ENCODE measurements around the gene EFCAB6.

EFCAB6 gene

GRCh38 chr22:43789452-43789851 is 22.7 kb downstream of the EFCAB6 start:
- H2AFZ ChIP-seq (ENCODE audit: low read length): no peak overlapping the region
- H3K4me1 ChIP-seq (ENCODE audit: control insufficient read depth in 2 of 2, insufficient read depth in 1 of 2, low read depth in 1 of 2, low read length in 2 of 2): no peaks in the 10 kb centered on the region
- no peak overlapping the region for H3K4ac ChIP-seq (ENCODE audit: low read length)
- H3K9ac ChIP-seq (ENCODE audit: low read depth, low read length, poor library complexity): no peak overlapping the region
- H3K79me1 ChIP-seq (ENCODE audit: low read depth, low read length): no peaks in the 10 kb centered on the region
- no peak overlapping the region for H3K23ac ChIP-seq (ENCODE audit: low read depth, low read length, poor library complexity)
- H3K4me3 ChIP-seq (ENCODE audit: low read length in 2 of 2): no peak overlapping the region
- no peak overlapping the region for H2BK120ac ChIP-seq (ENCODE audit: low read depth, low read length)
- no peak overlapping the region for H3K27ac ChIP-seq (replicated peaks; ENCODE audit: low read length)
- no peak overlapping the region for H3K14ac ChIP-seq (ENCODE audit: low read length)
- no peak overlapping the region for H2BK12ac ChIP-seq (ENCODE audit: low read length)
- H2AK5ac ChIP-seq (ENCODE audit: low read depth, low read length): no peak overlapping the region
- H2BK15ac ChIP-seq (ENCODE audit: low read length): no peak overlapping the region
- H3K9me3 ChIP-seq (replicated peaks in 1 of 2; ENCODE audit: control insufficient read depth in 2 of 2, insufficient read depth in 1 of 2, low read depth in 1 of 2, low read length in 2 of 2): no peaks in the 10 kb centered on the region
- H4K91ac ChIP-seq (ENCODE audit: low read depth, low read length, poor library complexity): no peak overlapping the region
- no peaks in the 10 kb centered on the region for H3K36me3 ChIP-seq (replicated peaks in 1 of 2; ENCODE audit: control insufficient read depth in 2 of 2, insufficient read depth in 2 of 2, low read length in 2 of 2)
- H2BK5ac ChIP-seq (ENCODE audit: low read length): no peak overlapping the region
- H4K8ac ChIP-seq (ENCODE audit: low read depth, low read length): no peak overlapping the region
- no CpG with 5 or more reads among the region's 7 CpGs for WGBS, 2 donors (ENCODE audit: extremely low coverage in 2 of 2, insufficient read length in 2 of 2, insufficient replicate concordance in 1 of 2)
- H3K4me2 ChIP-seq (ENCODE audit: insufficient read depth, low read length, poor library complexity, severe bottlenecking): no peak overlapping the region
- no peaks in the 10 kb centered on the region for H3K27me3 ChIP-seq (ENCODE audit: control insufficient read depth in 3 of 3, insufficient read depth in 3 of 3, low read depth in 1 of 3, low read length in 3 of 3)
- DNase-seq (ENCODE audit: low spot score): no peak
- H3K18ac ChIP-seq (ENCODE audit: low read length): no peak overlapping the region

- H2BK120ac ChIP-seq (ENCODE audit: low read depth, low read length): no peak overlapping the region
- H3K9ac ChIP-seq (ENCODE audit: low read depth, low read length, poor library complexity): no peak overlapping the region
- no peak overlapping the region for H2AK5ac ChIP-seq (ENCODE audit: low read depth, low read length)
- H3K4ac ChIP-seq (ENCODE audit: low read length): no peak overlapping the region
- H3K27ac ChIP-seq (replicated peaks; ENCODE audit: low read length): no peak overlapping the region
- no peak overlapping the region for H2BK12ac ChIP-seq (ENCODE audit: low read length)
- H3K4me1 ChIP-seq (ENCODE audit: control insufficient read depth in 2 of 2, insufficient read depth in 1 of 2, low read depth in 1 of 2, low read length in 2 of 2): no peaks in the 10 kb centered on the region
- no peaks in the 10 kb centered on the region for H3K36me3 ChIP-seq (replicated peaks in 1 of 2; ENCODE audit: control insufficient read depth in 2 of 2, insufficient read depth in 2 of 2, low read length in 2 of 2)
- no peak overlapping the region for H2BK15ac ChIP-seq (ENCODE audit: low read length)
- H3K18ac ChIP-seq (ENCODE audit: low read length): no peak overlapping the region
- no peak overlapping the region for H3K23ac ChIP-seq (ENCODE audit: low read depth, low read length, poor library complexity)
- H3K4me2 ChIP-seq (ENCODE audit: insufficient read depth, low read length, poor library complexity, severe bottlenecking): no peak overlapping the region
- no peak overlapping the region for H3K4me3 ChIP-seq (ENCODE audit: low read length in 2 of 2)
- no peak overlapping the region for H3K14ac ChIP-seq (ENCODE audit: low read length)
- no peaks in the 10 kb centered on the region for H3K27me3 ChIP-seq (ENCODE audit: control insufficient read depth in 3 of 3, insufficient read depth in 3 of 3, low read depth in 1 of 3, low read length in 3 of 3)
- no peak for DNase-seq (ENCODE audit: low spot score)
- no peak overlapping the region for H2BK5ac ChIP-seq (ENCODE audit: low read length)
- no peaks in the 10 kb centered on the region for H3K9me3 ChIP-seq (replicated peaks in 1 of 2; ENCODE audit: control insufficient read depth in 2 of 2, insufficient read depth in 1 of 2, low read depth in 1 of 2, low read length in 2 of 2)
- H4K91ac ChIP-seq (ENCODE audit: low read depth, low read length, poor library complexity): no peak overlapping the region
- H2AFZ ChIP-seq (ENCODE audit: low read length): no peak overlapping the region
- no peak overlapping the region for H4K8ac ChIP-seq (ENCODE audit: low read depth, low read length)
- no CpG with 5 or more reads among the region's 2 CpGs for WGBS, 2 donors (ENCODE audit: extremely low coverage in 2 of 2, insufficient read length in 2 of 2, insufficient replicate concordance in 1 of 2)
- H3K79me1 ChIP-seq (ENCODE audit: low read depth, low read length): no peaks in the 10 kb centered on the region
Measured at GRCh38 chr22:43783777-43784176, 28.3 kb downstream of the EFCAB6 start.

- no peak overlapping the region for H4K8ac ChIP-seq (ENCODE audit: low read depth, low read length)
- no peak overlapping the region for H2AFZ ChIP-seq (ENCODE audit: low read length)
- no peak overlapping the region for H3K9ac ChIP-seq (ENCODE audit: low read depth, low read length, poor library complexity)
- H3K4me2 ChIP-seq (ENCODE audit: insufficient read depth, low read length, poor library complexity, severe bottlenecking): no peak overlapping the region
- no peaks in the 10 kb centered on the region for H3K36me3 ChIP-seq (replicated peaks in 1 of 2; ENCODE audit: control insufficient read depth in 2 of 2, insufficient read depth in 2 of 2, low read length in 2 of 2)
- H2BK15ac ChIP-seq (ENCODE audit: low read length): no peak overlapping the region
- H3K4ac ChIP-seq (ENCODE audit: low read length): no peak overlapping the region
- no peak overlapping the region for H2BK12ac ChIP-seq (ENCODE audit: low read length)
- H2AK5ac ChIP-seq (ENCODE audit: low read depth, low read length): no peak overlapping the region
- no peak overlapping the region for H3K14ac ChIP-seq (ENCODE audit: low read length)
- no peaks in the 10 kb centered on the region for H3K9me3 ChIP-seq (replicated peaks in 1 of 2; ENCODE audit: control insufficient read depth in 2 of 2, insufficient read depth in 1 of 2, low read depth in 1 of 2, low read length in 2 of 2)
- no peak overlapping the region for H3K18ac ChIP-seq (ENCODE audit: low read length)
- H3K27ac ChIP-seq (replicated peaks; ENCODE audit: low read length): no peak overlapping the region
- no peaks in the 10 kb centered on the region for H3K4me1 ChIP-seq (ENCODE audit: control insufficient read depth in 2 of 2, insufficient read depth in 1 of 2, low read depth in 1 of 2, low read length in 2 of 2)
- no peak overlapping the region for H4K91ac ChIP-seq (ENCODE audit: low read depth, low read length, poor library complexity)
- no peak overlapping the region for H2BK120ac ChIP-seq (ENCODE audit: low read depth, low read length)
- no peak for DNase-seq (ENCODE audit: low spot score)
- H3K23ac ChIP-seq (ENCODE audit: low read depth, low read length, poor library complexity): no peak overlapping the region
- H3K4me3 ChIP-seq (ENCODE audit: low read length in 2 of 2): no peak overlapping the region
- H3K27me3 ChIP-seq (ENCODE audit: control insufficient read depth in 3 of 3, insufficient read depth in 3 of 3, low read depth in 1 of 3, low read length in 3 of 3): no peaks in the 10 kb centered on the region
- no peaks in the 10 kb centered on the region for H3K79me1 ChIP-seq (ENCODE audit: low read depth, low read length)
- WGBS, 2 donors (ENCODE audit: extremely low coverage in 2 of 2, insufficient read length in 2 of 2, insufficient replicate concordance in 1 of 2): no CpG with 5 or more reads among the region's 3 CpGs
- no peak overlapping the region for H2BK5ac ChIP-seq (ENCODE audit: low read length)
Measured at GRCh38 chr22:43782448-43782847, 29.7 kb downstream of the EFCAB6 start.

- H3K4me3 ChIP-seq (ENCODE audit: low read length in 2 of 2): no peak overlapping the region
- H3K4me2 ChIP-seq (ENCODE audit: insufficient read depth, low read length, poor library complexity, severe bottlenecking): no peak overlapping the region
- DNase-seq (ENCODE audit: low spot score): no peak
- no peaks in the 10 kb centered on the region for H3K36me3 ChIP-seq (replicated peaks in 1 of 2; ENCODE audit: control insufficient read depth in 2 of 2, insufficient read depth in 2 of 2, low read length in 2 of 2)
- H2BK15ac ChIP-seq (ENCODE audit: low read length): no peak overlapping the region
- H3K27ac ChIP-seq (replicated peaks; ENCODE audit: low read length): no peak overlapping the region
- H2BK120ac ChIP-seq (ENCODE audit: low read depth, low read length): no peak overlapping the region
- H2AFZ ChIP-seq (ENCODE audit: low read length): no peak overlapping the region
- H3K4ac ChIP-seq (ENCODE audit: low read length): no peak overlapping the region
- WGBS, 2 donors (ENCODE audit: extremely low coverage in 2 of 2, insufficient read length in 2 of 2, insufficient replicate concordance in 1 of 2): no CpG with 5 or more reads among the region's 4 CpGs
- peaks cover 1 to 3% of the 10 kb centered on the region in 2 donors for H3K4me1 ChIP-seq (ENCODE audit: control insufficient read depth in 2 of 2, insufficient read depth in 1 of 2, low read depth in 1 of 2, low read length in 2 of 2)
- no peak overlapping the region for H3K9ac ChIP-seq (ENCODE audit: low read depth, low read length, poor library complexity)
- no peak overlapping the region for H3K18ac ChIP-seq (ENCODE audit: low read length)
- H2BK12ac ChIP-seq (ENCODE audit: low read length): no peak overlapping the region
- no peaks in the 10 kb centered on the region for H3K79me1 ChIP-seq (ENCODE audit: low read depth, low read length)
- no peak overlapping the region for H4K8ac ChIP-seq (ENCODE audit: low read depth, low read length)
- H2BK5ac ChIP-seq (ENCODE audit: low read length): no peak overlapping the region
- no peak overlapping the region for H2AK5ac ChIP-seq (ENCODE audit: low read depth, low read length)
- H3K27me3 ChIP-seq (ENCODE audit: control insufficient read depth in 3 of 3, insufficient read depth in 3 of 3, low read depth in 1 of 3, low read length in 3 of 3): no peaks in the 10 kb centered on the region
- H3K23ac ChIP-seq (ENCODE audit: low read depth, low read length, poor library complexity): no peak overlapping the region
- no peaks in the 10 kb centered on the region for H3K9me3 ChIP-seq (replicated peaks in 1 of 2; ENCODE audit: control insufficient read depth in 2 of 2, insufficient read depth in 1 of 2, low read depth in 1 of 2, low read length in 2 of 2)
- H4K91ac ChIP-seq (ENCODE audit: low read depth, low read length, poor library complexity): no peak overlapping the region
- no peak overlapping the region for H3K14ac ChIP-seq (ENCODE audit: low read length)
Measured at GRCh38 chr22:43777286-43777685, 34.8 kb downstream of the EFCAB6 start.

Data from neuronal stem cell (in vitro differentiated cells).